NCI-H226 (cell line): ENCODE data around the gene KRTCAP3.
A peak's percentile ranks its signal among the peaks of the same experiment; 100 is the strongest.
"Not testable (repeated sequence)": the region's sequence is repeated elsewhere in the genome, so short reads cannot be mapped to it uniquely, and the experiment has no call there.

ENCODE experiments used
- DNase-seq: peaks from one replicate; pipeline ENCODE4 v3.0.0-alpha.2; 2015

The KRTCAP3 gene

DNA sequence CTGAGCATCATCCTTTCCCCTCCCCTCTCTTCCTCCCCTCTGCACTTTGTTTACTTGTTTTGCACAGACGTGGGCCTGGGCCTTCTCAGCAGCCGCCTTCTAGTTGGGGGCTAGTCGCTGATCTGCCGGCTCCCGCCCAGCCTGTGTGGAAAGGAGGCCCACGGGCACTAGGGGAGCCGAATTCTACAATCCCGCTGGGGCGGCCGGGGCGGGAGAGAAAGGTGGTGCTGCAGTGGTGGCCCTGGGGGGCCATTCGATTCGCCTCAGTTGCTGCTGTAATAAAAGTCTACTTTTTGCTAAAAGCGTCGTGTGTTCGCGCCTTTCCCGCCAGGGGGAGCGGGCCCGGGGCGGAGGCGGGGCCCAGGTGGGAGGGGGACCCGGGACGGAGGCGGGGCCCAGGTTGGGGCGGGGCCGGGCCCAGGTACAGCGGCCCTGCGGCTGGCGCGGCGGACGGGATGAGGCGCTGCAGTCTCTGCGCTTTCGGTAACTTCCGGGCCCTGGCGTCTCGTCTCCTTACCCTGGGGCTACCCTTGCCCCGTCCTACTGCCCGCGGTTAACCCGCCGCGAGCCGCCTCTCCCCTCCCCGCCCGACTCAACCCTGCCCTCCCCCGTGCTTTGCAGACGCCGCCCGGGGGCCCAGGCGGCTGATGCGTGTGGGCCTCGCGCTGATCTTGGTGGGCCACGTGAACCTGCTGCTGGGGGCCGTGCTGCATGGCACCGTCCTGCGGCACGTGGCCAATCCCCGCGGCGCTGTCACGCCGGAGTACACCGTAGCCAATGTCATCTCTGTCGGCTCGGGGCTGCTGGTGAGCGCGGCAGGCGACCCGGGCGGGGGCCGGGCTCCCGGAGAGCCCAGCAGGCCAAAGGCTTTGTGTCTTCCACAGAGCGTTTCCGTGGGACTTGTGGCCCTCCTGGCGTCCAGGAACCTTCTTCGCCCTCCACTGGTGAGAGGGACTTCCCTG lies at the start of gene KRTCAP3:
Gene KRTCAP3, plus strand, starts transcription at position 424 of the 962 bp plus-strand sequence. Its CDS starts 32 bp downstream, at position 456.
- DNase-seq, result no peak

- DNase-seq, result no peak
Observed at GRCh38 chr2:27393225-27393624, 49.0 kb upstream of the KRTCAP3 start.

GRCh38 chr2:27398962-27399361 lies 43.2 kb upstream of the KRTCAP3 start:
- DNase-seq, result no peak

DNA sequence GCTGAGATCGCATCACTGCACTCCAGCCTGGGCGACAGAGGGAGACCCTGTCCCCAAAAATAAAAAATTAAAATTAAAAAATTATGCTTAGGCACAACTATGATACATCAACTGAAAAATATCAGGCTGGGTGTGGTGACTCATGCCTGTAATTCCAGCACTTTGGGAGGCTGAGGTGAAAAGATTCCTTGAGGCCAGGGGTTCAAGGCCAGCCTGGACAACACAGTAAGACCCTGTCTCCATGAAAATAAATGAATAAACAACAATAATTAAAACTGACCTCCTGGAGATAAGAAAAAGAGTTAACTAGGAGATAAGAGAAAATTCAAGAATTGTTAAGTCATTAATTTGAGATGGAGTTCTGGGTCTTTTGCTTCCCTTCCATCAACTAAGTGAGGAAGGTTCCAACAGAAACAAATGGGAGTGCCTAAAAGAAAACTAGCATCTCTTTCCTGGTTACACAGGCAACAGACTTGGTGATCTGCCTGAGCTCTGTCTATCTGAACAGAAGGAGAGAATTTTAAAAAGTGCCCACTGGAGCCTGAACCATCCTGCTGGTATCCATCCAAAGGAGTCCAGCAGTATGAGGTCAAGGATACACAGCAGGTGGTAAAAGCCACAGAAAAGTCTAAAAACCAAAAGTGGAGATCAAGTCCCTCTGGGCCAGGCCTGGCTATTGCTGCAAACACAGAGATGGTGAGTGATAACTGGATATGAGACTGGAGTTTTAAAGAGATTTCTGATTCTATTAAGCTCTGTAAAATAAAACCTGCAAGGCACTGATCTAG lies 41.6 kb upstream of the KRTCAP3 start:
- no peak for DNase-seq

DNA sequence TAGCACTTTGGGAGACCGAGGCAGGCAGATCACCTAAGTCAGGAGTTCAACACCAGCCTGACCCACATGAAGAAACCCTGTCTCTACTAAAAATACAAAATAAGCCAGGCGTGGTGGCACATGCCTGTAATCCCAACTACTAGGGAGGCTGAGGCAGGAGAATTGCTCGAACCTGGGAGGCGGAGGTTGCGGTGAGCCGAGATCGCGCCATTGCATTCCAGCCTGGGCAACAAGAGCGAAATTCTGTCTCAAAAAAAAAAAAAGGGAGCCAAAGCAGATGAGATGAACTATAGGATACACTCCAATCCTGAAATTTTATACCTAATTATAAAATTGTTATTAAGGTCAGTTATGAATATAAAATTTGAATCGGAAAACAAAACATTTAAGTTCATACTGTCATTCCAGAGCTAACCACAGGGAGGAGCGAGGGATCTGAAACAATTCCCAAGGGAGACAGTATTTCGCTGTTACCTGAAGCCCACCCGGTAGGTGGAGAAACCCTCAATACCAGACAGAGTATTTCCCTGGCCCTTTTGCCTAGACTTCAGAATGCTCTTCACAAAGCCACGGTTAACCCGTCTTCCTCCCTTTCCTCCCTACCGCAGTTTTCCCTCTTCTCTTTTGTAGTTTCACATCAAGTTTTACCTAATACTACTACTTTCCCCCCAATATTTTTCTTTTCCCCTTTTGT lies 34.2 kb upstream of the KRTCAP3 start:
- peak; percentile 12 for DNase-seq

GRCh38 chr2:27408601-27409320 lies 33.4 kb upstream of the KRTCAP3 start:
- no peak for DNase-seq

- DNase-seq, result peak; percentile 87
Observed at GRCh38 chr2:27409321-27410073, 32.7 kb upstream of the KRTCAP3 start, which contains the start of gene PPM1G. PPM1G (minus strand) TSS chr2:27409591; CDS start chr2:27409422, 169 bp downstream.

DNA sequence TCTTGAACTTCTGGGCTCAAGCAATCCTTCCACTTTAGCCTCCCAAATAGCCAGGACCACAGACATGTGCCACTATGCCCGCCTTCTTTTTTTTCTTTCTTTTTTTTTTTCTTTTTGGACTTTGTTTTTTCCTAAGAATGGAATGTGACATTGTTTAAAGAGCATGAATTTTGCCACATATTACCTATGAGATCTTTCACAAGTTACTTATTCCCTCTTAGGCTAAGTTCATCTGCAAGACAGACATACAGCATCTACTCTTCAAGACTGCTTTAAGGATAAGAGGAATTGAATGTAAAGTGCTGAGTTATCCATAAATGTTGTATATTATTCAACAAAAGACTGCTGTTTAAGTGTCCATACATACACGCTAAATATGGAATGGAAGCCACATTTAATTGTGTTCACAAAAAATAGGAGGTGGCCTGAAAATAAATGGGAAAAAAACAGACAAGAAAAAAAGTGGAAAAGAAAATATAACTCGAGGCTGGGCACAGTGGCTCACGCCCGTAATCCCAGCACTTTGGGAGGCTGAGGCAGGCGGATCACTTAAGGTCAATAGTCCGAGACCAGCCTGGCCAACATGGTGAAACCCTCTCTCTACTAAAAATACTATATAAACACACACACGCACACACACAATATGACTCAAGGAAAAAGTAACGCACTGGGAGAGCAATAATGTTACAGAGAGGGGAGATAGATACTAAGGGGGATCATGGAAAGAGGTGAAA lies 29.6 kb upstream of the KRTCAP3 start:
- no peak for DNase-seq

- no peak for DNase-seq
Observed at GRCh38 chr2:27416151-27416550, 26.0 kb upstream of the KRTCAP3 start.

DNA sequence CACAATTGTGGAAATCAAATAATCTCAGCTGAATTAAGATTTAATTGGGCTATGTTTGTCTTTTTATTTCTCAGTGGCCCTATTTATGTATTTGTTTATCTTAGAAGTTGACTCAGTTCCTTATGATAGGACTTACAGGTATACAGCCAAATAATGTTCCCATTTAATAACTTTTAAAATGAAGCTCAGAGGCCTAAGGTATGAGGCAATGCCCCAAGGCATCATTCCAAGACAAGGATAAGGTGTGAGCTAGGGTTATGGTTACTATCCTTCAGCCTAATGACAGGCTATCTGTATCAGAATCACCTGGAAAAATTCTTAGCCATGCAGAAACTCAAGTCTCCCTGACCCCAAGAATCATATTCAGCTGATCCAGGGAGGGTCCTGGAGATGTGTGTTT lies 21.2 kb upstream of the KRTCAP3 start:
- DNase-seq, result no peak

GRCh38 chr2:27421660-27422250 lies 20.4 kb upstream of the KRTCAP3 start:
- no peak for DNase-seq

- DNase-seq, result no peak
Observed at GRCh38 chr2:27422958-27423357, 19.2 kb upstream of the KRTCAP3 start.

GRCh38 chr2:27425039-27425438 lies 17.1 kb upstream of the KRTCAP3 start:
- not testable (repeated sequence) for DNase-seq

DNA sequence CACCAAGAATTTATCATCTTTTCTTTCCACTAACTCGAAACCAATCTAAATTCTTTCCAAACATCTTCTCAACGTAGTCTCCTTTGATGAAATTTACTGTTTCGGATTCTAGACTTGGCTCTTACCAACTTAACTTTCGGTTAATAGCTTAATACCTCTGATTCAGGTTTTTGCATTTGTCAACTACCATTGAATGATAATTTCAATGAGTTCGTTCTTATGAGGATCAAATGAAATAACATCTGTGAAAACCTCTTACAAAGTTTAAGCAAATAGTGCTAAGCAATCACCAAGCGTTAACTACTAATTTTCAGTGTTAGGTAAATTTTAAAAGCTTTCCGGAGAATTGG lies 14.3 kb upstream of the KRTCAP3 start:
- no peak for DNase-seq

DNA sequence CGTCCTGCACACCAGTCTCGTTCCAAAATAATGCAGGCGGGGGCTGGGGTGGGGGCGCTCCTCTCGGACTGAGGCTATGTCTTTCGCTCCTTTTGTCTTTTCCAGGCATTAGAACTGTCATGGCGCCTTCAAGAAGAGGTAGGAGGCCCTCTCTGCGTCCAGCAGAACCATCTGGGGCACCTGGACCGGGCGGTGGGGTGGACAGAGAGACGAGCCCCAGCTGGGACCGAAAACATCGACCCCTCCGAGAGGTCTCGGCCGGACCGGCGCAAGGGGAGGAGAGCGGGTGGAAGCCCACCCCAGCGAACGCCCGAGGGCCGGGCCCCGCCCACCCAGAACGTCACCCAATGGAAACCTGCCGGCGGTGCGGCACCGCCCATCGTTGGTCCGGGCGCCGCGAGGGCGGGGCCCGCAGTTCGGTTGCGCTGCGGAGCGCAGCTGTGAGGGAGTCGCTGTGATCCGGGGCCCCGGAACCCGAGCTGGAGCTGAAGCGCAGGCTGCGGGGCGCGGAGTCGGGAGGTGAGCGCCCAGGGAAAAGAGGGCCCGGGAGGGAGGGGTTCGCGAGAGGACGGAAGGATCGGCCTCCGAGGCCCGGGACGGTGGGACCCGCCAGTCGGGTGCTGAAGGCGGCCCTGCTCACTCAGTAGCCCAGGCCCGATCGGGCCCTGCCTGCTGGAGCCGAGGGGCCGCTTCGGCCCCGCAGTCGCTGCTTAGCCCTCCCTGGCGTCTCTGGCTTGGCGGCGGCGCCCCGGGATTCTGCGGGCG lies 13.8 kb upstream of the KRTCAP3 start, which contains the start of gene NRBP1:
Gene NRBP1, plus strand, starts transcription at position 419 of the 765 bp plus-strand sequence. CDS start 4,643 bp downstream, outside the sequence.
- peak; percentile 89 for DNase-seq

- DNase-seq, result peak; percentile 82
Observed at GRCh38 chr2:27428978-27429541, 13.1 kb upstream of the KRTCAP3 start.

DNA sequence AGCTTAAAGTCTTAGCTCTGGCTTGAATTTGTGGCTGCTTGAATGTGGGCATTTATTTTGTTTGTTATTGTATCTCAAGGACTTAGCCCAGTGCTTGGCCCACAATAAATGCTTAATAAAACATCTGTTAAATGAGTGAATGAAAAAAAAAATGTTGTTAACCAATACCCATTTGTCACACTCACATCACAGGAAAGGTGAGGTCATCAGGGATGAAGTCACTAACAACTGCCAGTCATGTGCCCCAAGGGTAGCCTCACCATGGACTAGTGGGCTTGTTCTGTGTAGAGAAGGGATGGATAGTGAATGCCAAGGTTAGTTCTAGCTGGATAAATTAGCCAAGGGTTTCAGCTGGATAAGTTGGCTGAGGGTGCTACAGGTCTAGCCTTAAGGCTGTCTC lies 10.8 kb upstream of the KRTCAP3 start:
- peak; percentile 51 for DNase-seq

- no peak for DNase-seq
Observed at GRCh38 chr2:27435628-27436027, 6.6 kb upstream of the KRTCAP3 start.
